Measurements from ENCODE around the gene TRPM1. TPM values are rescaled to one million over a fixed set of nuclear protein-coding genes. Genes with fewer than 3 reads are reported as not detected.

The TRPM1 gene
- total RNA-seq, 3 donors from 2014 or later: not detected

GRCh38 chr15:31058236-31058962 lies 43.1 kb downstream of the TRPM1 start:
- H3K4me1 ChIP-seq: no peaks in the 10 kb centered on the region
- intact Hi-C loops (cut with DNase I; ENCODE audit: low total_unique reads): no loop called here
- H3K9me3 ChIP-seq: peaks cover 0 to 8% of the 10 kb centered on the region in 2 donors
- no peaks in the 10 kb centered on the region for H3K36me3 ChIP-seq
- TF ChIP-seq POLR2A (IDR thresholded peaks at IDR 0.05): no peak
- no peak for TF ChIP-seq POLR2AphosphoS5 (IDR thresholded peaks at IDR 0.05)
- TF ChIP-seq CTCF (IDR thresholded peaks at IDR 0.05): no peak
- no peak overlapping the region for H3K27ac ChIP-seq
- no peak for DNase-seq (ENCODE audit: low spot score in 2 of 2)
- no peaks in the 10 kb centered on the region for H3K27me3 ChIP-seq
- H3K4me3 ChIP-seq: no peak overlapping the region

- Histone ChIP-seq H3K9me3 (peaks cover 0 to 3% of the 10 kb centered on the region in 2 donors), H3K4me3 (no peak overlapping the region), H3K36me3 (no peaks in the 10 kb centered on the region), H3K27me3 (no peaks in the 10 kb centered on the region), H3K4me1 (no peaks in the 10 kb centered on the region), H3K27ac (no peak overlapping the region)
- intact Hi-C loops (cut with DNase I; ENCODE audit: low total_unique reads): no loop called here
- TF ChIP-seq POLR2AphosphoS5 (IDR thresholded peaks at IDR 0.05): no peak
- no peak for DNase-seq (ENCODE audit: low spot score in 2 of 2)
Measured at GRCh38 chr15:31051496-31052080, 49.9 kb downstream of the TRPM1 start.

GRCh38 chr15:31050953-31051352 lies 50.6 kb downstream of the TRPM1 start:
- intact Hi-C loops (cut with DNase I; ENCODE audit: low total_unique reads): no loop called here

GRCh38 chr15:31049682-31050615 lies 51.6 kb downstream of the TRPM1 start:
- DNase-seq (ENCODE audit: low spot score in 2 of 2): no peak
- Histone ChIP-seq H3K36me3 (no peaks in the 10 kb centered on the region), H3K27me3 (no peaks in the 10 kb centered on the region), H3K4me3 (no peak overlapping the region), H3K4me1 (no peaks in the 10 kb centered on the region), H3K9me3 (no peaks in the 10 kb centered on the region), H3K27ac (no peak overlapping the region)
- TF ChIP-seq POLR2AphosphoS5 (IDR thresholded peaks at IDR 0.05) (no peak), POLR2A (IDR thresholded peaks at IDR 0.05) (no peak), CTCF (IDR thresholded peaks at IDR 0.05) (no peak)
- intact Hi-C loops (cut with DNase I; ENCODE audit: low total_unique reads): no loop called here

More at GRCh38 chr15:31050953-31051352, 50.6 kb downstream of the TRPM1 start:
- H3K4me1 ChIP-seq: no peaks in the 10 kb centered on the region
- no peak for DNase-seq (ENCODE audit: low spot score in 2 of 2)
- TF ChIP-seq CTCF (IDR thresholded peaks at IDR 0.05): no peak
- no peak for TF ChIP-seq POLR2A (IDR thresholded peaks at IDR 0.05)
- no peak for TF ChIP-seq POLR2AphosphoS5 (IDR thresholded peaks at IDR 0.05)
- no peaks in the 10 kb centered on the region for H3K27me3 ChIP-seq
- H3K9me3 ChIP-seq: no peaks in the 10 kb centered on the region
- H3K4me3 ChIP-seq: no peak overlapping the region
- H3K27ac ChIP-seq: no peak overlapping the region
- H3K36me3 ChIP-seq: no peaks in the 10 kb centered on the region

- no peaks in the 10 kb centered on the region for H3K4me1 ChIP-seq
- H3K4me3 ChIP-seq: no peak overlapping the region
- no peaks in the 10 kb centered on the region for H3K27me3 ChIP-seq
- TF ChIP-seq CTCF (IDR thresholded peaks at IDR 0.05) (no peak), POLR2A (IDR thresholded peaks at IDR 0.05) (no peak), POLR2AphosphoS5 (IDR thresholded peaks at IDR 0.05) (no peak)
- H3K36me3 ChIP-seq: no peaks in the 10 kb centered on the region
- no peaks in the 10 kb centered on the region for H3K9me3 ChIP-seq
- intact Hi-C loops (cut with DNase I; ENCODE audit: low total_unique reads): no loop called here
- no peak for DNase-seq (ENCODE audit: low spot score in 2 of 2)
- no peak overlapping the region for H3K27ac ChIP-seq
Measured at GRCh38 chr15:31049111-31049510, 52.4 kb downstream of the TRPM1 start.
